MG63 (cell line): Measurements from ENCODE around the gene MFAP3L. TPM values are rescaled to one million over a fixed set of nuclear protein-coding genes. Genes with fewer than 3 reads are reported as not detected.

Source experiments
- DNase-seq: peaks from one replicate; pipeline ENCODE4 v3.0.0-alpha.2; 2020
- H3K27me3 ChIP-seq: fragments of 250-450 bp; sonication (Bioruptor Pico); 2 replicates; pipeline ENCODE4 v1.5.1; 2020; ENCODE audit warnings: mild to moderate bottlenecking, moderate library complexity
- H3K36me3 ChIP-seq: fragments of 250-450 bp; sonication (Bioruptor Pico); 2 replicates; pipeline ENCODE4 v1.5.1; 2020; ENCODE audit warnings: mild to moderate bottlenecking, moderate library complexity
- H3K4me3 ChIP-seq: fragments of 250-450 bp; sonication (Bioruptor Pico); 2 replicates; pipeline ENCODE4 v1.5.1; 2020; ENCODE audit warnings: mild to moderate bottlenecking, moderate library complexity
- H3K9me3 ChIP-seq: fragments of 250-450 bp; sonication (Bioruptor Pico); 2 replicates; pipeline ENCODE4 v1.5.1; 2020; ENCODE audit warnings: mild to moderate bottlenecking, moderate library complexity
- total RNA-seq: library from RNA; depleted of rRNA; stranded (reverse); fragments of >200 nt; shearing (Covaris generic); gene quantifications from 2 replicates; pipeline ENCODE4 v1.2.3, GENCODE V29; 2014; ENCODE audit warnings: low replicate concordance

The MFAP3L gene
- total RNA-seq, 1 experiment from 2014 or later: 0.13 TPM

- no peak overlapping the region for H3K4me3 ChIP-seq
- H3K9me3 ChIP-seq: no peaks in the 10 kb centered on the region
- no peak for DNase-seq
- H3K27me3 ChIP-seq: no peaks in the 10 kb centered on the region
- no peaks in the 10 kb centered on the region for H3K36me3 ChIP-seq
These were observed 22.8 kb downstream of the MFAP3L start for GRCh38 chr4:170003071-170004070.

GRCh38 chr4:170001745-170002267, 24.4 kb downstream of the MFAP3L start:
- Histone ChIP-seq H3K36me3 (no peaks in the 10 kb centered on the region), H3K27me3 (no peaks in the 10 kb centered on the region), H3K4me3 (no peak overlapping the region), H3K9me3 (no peaks in the 10 kb centered on the region)
- DNase-seq: no peak

- DNase-seq: no peak
- Histone ChIP-seq H3K27me3 (no peaks in the 10 kb centered on the region), H3K9me3 (no peaks in the 10 kb centered on the region), H3K4me3 (no peak overlapping the region), H3K36me3 (no peaks in the 10 kb centered on the region)
These were observed 25.0 kb downstream of the MFAP3L start for GRCh38 chr4:170001011-170001744.

GRCh38 chr4:169999923-170000322, 26.3 kb downstream of the MFAP3L start:
- Histone ChIP-seq H3K9me3 (no peaks in the 10 kb centered on the region), H3K27me3 (no peaks in the 10 kb centered on the region), H3K4me3 (no peak overlapping the region), H3K36me3 (no peaks in the 10 kb centered on the region)
- DNase-seq: no peak

GRCh38 chr4:169998981-169999380, 27.2 kb downstream of the MFAP3L start:
- no peaks in the 10 kb centered on the region for H3K9me3 ChIP-seq
- H3K36me3 ChIP-seq: no peaks in the 10 kb centered on the region
- H3K27me3 ChIP-seq: no peaks in the 10 kb centered on the region
- no peak overlapping the region for H3K4me3 ChIP-seq
- DNase-seq: no peak

GRCh38 chr4:169996379-169997240, 29.6 kb downstream of the MFAP3L start:
- Histone ChIP-seq H3K27me3 (no peaks in the 10 kb centered on the region; the same call in 1 of the 2 replicates), H3K9me3 (no peaks in the 10 kb centered on the region), H3K36me3 (no peaks in the 10 kb centered on the region), H3K4me3 (no peak overlapping the region)
- no peak for DNase-seq

- H3K4me3 ChIP-seq: no peak overlapping the region
- DNase-seq: no peak
- no peaks in the 10 kb centered on the region; the same call in 1 of the 2 replicates for H3K27me3 ChIP-seq
- H3K36me3 ChIP-seq: no peaks in the 10 kb centered on the region
- no peaks in the 10 kb centered on the region for H3K9me3 ChIP-seq
These were observed 32.7 kb downstream of the MFAP3L start for GRCh38 chr4:169993531-169993930.

GRCh38 chr4:169988252-169988651, 37.9 kb downstream of the MFAP3L start:
- no peak for DNase-seq
- no peak overlapping the region for H3K4me3 ChIP-seq
- H3K9me3 ChIP-seq: no peaks in the 10 kb centered on the region
- H3K27me3 ChIP-seq: no peaks in the 10 kb centered on the region; the same call in 1 of the 2 replicates
- H3K36me3 ChIP-seq: no peaks in the 10 kb centered on the region

GRCh38 chr4:169987327-169988228, 38.6 kb downstream of the MFAP3L start:
- DNase-seq: no peak
- H3K9me3 ChIP-seq: no peaks in the 10 kb centered on the region
- H3K27me3 ChIP-seq: no peaks in the 10 kb centered on the region
- no peaks in the 10 kb centered on the region for H3K36me3 ChIP-seq
- no peak overlapping the region for H3K4me3 ChIP-seq

- H3K36me3 ChIP-seq: no peaks in the 10 kb centered on the region
These were observed 39.8 kb downstream of the MFAP3L start for GRCh38 chr4:169986369-169986768.

GRCh38 chr4:169985881-169986280, 40.3 kb downstream of the MFAP3L start:
- DNase-seq: no peak
- Histone ChIP-seq H3K27me3 (no peaks in the 10 kb centered on the region), H3K9me3 (no peaks in the 10 kb centered on the region), H3K4me3 (no peak overlapping the region), H3K36me3 (no peaks in the 10 kb centered on the region)

More at GRCh38 chr4:169986369-169986768, 39.8 kb downstream of the MFAP3L start:
- Histone ChIP-seq H3K9me3 (no peaks in the 10 kb centered on the region), H3K27me3 (no peaks in the 10 kb centered on the region), H3K4me3 (no peak overlapping the region)
- no peak for DNase-seq

- Histone ChIP-seq H3K4me3 (no peak overlapping the region), H3K36me3 (no peaks in the 10 kb centered on the region), H3K27me3 (no peaks in the 10 kb centered on the region), H3K9me3 (no peaks in the 10 kb centered on the region)
- no peak for DNase-seq
These were observed 41.5 kb downstream of the MFAP3L start for GRCh38 chr4:169984745-169985144.

- no peaks in the 10 kb centered on the region for H3K9me3 ChIP-seq
- H3K4me3 ChIP-seq: no peak overlapping the region
- H3K36me3 ChIP-seq: no peaks in the 10 kb centered on the region
- no peak for DNase-seq
- H3K27me3 ChIP-seq: no peaks in the 10 kb centered on the region
These were observed 42.0 kb downstream of the MFAP3L start for GRCh38 chr4:169984173-169984572.

GRCh38 chr4:169976951-169977350, 49.2 kb downstream of the MFAP3L start:
- Histone ChIP-seq H3K36me3 (no peaks in the 10 kb centered on the region), H3K27me3 (no peaks in the 10 kb centered on the region), H3K4me3 (no peak overlapping the region), H3K9me3 (no peaks in the 10 kb centered on the region)
- DNase-seq: no peak
